ENCODE results near the gene OPRM1. TPM values are rescaled to one million over a fixed set of nuclear protein-coding genes. Genes with fewer than 3 reads are reported as not detected.

OPRM1 gene
- total RNA-seq, 4 donors from 2014 or later: 0.27 to 0.87 (median 0.40) TPM; not detected in 1

GRCh38 chr6:154001494-154002285, 37.4 kb upstream of the OPRM1 start:
- 86 to 89% methylated on average over 5 to 9 of the region's 10 CpGs for WGBS, 2 donors (ENCODE audit: low coverage in 1 of 2)
- Histone ChIP-seq H3K27ac (no peak overlapping the region), H3K27me3 (peaks cover 7% of the 10 kb centered on the region), H3K36me3 (no peaks in the 10 kb centered on the region), H3K4me1 (no peaks in the 10 kb centered on the region), H3K9me3 (no peaks in the 10 kb centered on the region), H3K4me3 (no peak overlapping the region)
- TF ChIP-seq EP300 (IDR thresholded peaks at IDR 0.05) (no peak), POLR2A (IDR thresholded peaks at IDR 0.05) (no peak), POLR2AphosphoS5 (IDR thresholded peaks at IDR 0.05) (no peak), CTCF (IDR thresholded peaks at IDR 0.05) (no peak)
- no peak for ATAC-seq

- no peak for ATAC-seq
- Histone ChIP-seq H3K4me3 (no peak overlapping the region), H3K27ac (no peak overlapping the region), H3K4me1 (no peaks in the 10 kb centered on the region), H3K9me3 (no peaks in the 10 kb centered on the region), H3K27me3 (peaks cover 7% of the 10 kb centered on the region), H3K36me3 (no peaks in the 10 kb centered on the region)
- TF ChIP-seq CTCF (IDR thresholded peaks at IDR 0.05) (no peak), POLR2A (IDR thresholded peaks at IDR 0.05) (no peak), POLR2AphosphoS5 (IDR thresholded peaks at IDR 0.05) (no peak), EP300 (IDR thresholded peaks at IDR 0.05) (no peak)
- 88% methylated on average over 5 of the region's 5 CpGs; no CpG with 5 or more reads in 1 of the 2 donors for WGBS, 2 donors (ENCODE audit: low coverage in 1 of 2)
Observed at GRCh38 chr6:154002894-154003293, 36.1 kb upstream of the OPRM1 start.

GRCh38 chr6:154010371-154010770, 28.7 kb upstream of the OPRM1 start:
- H3K27ac ChIP-seq: no peak overlapping the region
- no peak for ATAC-seq
- no peaks in the 10 kb centered on the region for H3K27me3 ChIP-seq
- no peak overlapping the region for H3K4me3 ChIP-seq
- H3K9me3 ChIP-seq: no peaks in the 10 kb centered on the region
- no peaks in the 10 kb centered on the region for H3K36me3 ChIP-seq
- WGBS, 2 donors (ENCODE audit: low coverage in 1 of 2): 80% methylated on average over 1 of the region's 1 CpG; no CpG with 5 or more reads in 1 of the 2 donors
- H3K4me1 ChIP-seq: no peaks in the 10 kb centered on the region
- no peak for TF ChIP-seq POLR2A (IDR thresholded peaks at IDR 0.05)

GRCh38 chr6:154012852-154013251, 26.2 kb upstream of the OPRM1 start:
- H3K4me1 ChIP-seq: no peaks in the 10 kb centered on the region
- WGBS, 2 donors (ENCODE audit: low coverage in 1 of 2): 60 to 62% methylated on average over 2 of the region's 2 CpGs
- ATAC-seq: no peak
- no peak overlapping the region for H3K27ac ChIP-seq
- no peaks in the 10 kb centered on the region for H3K27me3 ChIP-seq
- TF ChIP-seq EP300 (IDR thresholded peaks at IDR 0.05): no peak
- H3K36me3 ChIP-seq: no peaks in the 10 kb centered on the region
- no peaks in the 10 kb centered on the region for H3K9me3 ChIP-seq
- no peak overlapping the region for H3K4me3 ChIP-seq

GRCh38 chr6:154017786-154018185, 21.3 kb upstream of the OPRM1 start:
- ATAC-seq: no peak

More at GRCh38 chr6:154017786-154018185, 21.3 kb upstream of the OPRM1 start:
- no peaks in the 10 kb centered on the region for H3K4me1 ChIP-seq
- H3K4me3 ChIP-seq: no peak overlapping the region
- 61 to 63% methylated on average over 3 of the region's 3 CpGs for WGBS, 2 donors (ENCODE audit: low coverage in 1 of 2)
- H3K27ac ChIP-seq: no peak overlapping the region
- no peaks in the 10 kb centered on the region for H3K27me3 ChIP-seq
- peaks cover 0 to 14% (median 0%) of the 10 kb centered on the region in 3 donors for H3K9me3 ChIP-seq
- no peaks in the 10 kb centered on the region for H3K36me3 ChIP-seq
- TF ChIP-seq POLR2AphosphoS5 (IDR thresholded peaks at IDR 0.05): no peak
- no peak for TF ChIP-seq EP300 (IDR thresholded peaks at IDR 0.05)
- TF ChIP-seq POLR2A (IDR thresholded peaks at IDR 0.05): no peak
- no peak for TF ChIP-seq CTCF (IDR thresholded peaks at IDR 0.05)

Measured in gastroesophageal sphincter (tissue), 4 donors.